Activated naive CD8-positive, alpha-beta T cell treated with anti-CD3 and anti-CD28 coated beads, Interleukin-2, amount 50 U/mL, for 24 hours (primary cell): ENCODE results near the gene SLC16A3.
A peak's percentile ranks its signal among the peaks of the same experiment; 100 is the strongest.

Experiments used
- ATAC-seq: fragments of 150-1000 bp; cut with Tn5 transposase; one replicate; pipeline ENCODE4 v1.10.0; 2021
- DNase-seq: peaks from one replicate; pipeline ENCODE4 v3.0.0; 2021
- H3K27ac Mint-ChIP-seq: one replicate; pipeline ENCODE4 v1.8.0; 2021; ENCODE audit warnings: mild to moderate bottlenecking, mixed read lengths
- H3K27me3 Mint-ChIP-seq: one replicate; pipeline ENCODE4 v1.8.0; 2021; ENCODE audit warnings: mixed read lengths
- H3K36me3 Mint-ChIP-seq: one replicate; pipeline ENCODE4 v1.8.0; 2021; ENCODE audit warnings: low read depth, mixed read lengths
- H3K4me1 Mint-ChIP-seq: one replicate; pipeline ENCODE4 v1.8.0; 2021; ENCODE audit warnings: mixed read lengths
- H3K4me3 Mint-ChIP-seq: one replicate; pipeline ENCODE4 v1.8.0; 2021; ENCODE audit warnings: mild to moderate bottlenecking, moderate library complexity, mixed read lengths
- H3K9me3 Mint-ChIP-seq: one replicate; pipeline ENCODE4 v1.8.0; 2021; ENCODE audit warnings: mixed read lengths

The SLC16A3 gene

DNA sequence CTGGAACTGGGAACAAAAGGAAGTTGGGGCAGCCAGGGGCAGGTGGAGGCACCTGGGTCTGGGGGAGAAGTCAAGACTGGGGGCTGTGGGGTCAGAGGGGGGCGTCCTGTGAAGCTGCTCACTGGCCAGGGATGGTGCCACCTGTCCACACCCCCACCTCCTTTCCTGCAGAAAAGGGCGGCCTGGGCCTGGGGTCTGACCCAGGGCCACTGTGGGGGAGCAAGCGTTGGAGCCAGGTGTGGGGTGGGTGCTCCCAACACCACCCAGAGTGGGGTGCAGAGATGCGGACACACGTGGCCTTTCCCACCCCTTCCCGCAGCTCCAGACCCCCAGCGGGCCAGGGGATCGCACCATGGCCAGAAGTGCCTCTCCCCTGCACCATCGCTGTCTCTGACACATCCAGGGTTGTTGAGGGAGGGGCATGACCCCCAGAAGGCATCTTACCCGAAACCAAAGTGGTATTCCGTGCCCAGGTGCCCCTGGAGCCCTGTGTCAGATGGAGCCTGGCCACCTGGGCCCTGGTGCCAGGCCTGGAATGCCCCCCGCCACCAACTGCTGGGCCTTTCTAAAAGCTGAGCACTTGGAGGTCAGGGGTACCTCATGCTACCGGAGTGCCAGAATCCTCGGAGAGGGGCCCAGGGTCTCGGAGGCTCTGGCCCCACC is 2.6 kb upstream of the SLC16A3 start:
- no peak overlapping the region for H3K4me3 Mint-ChIP-seq
- no peak for ATAC-seq

GRCh38 chr17:82226809-82227628 is 1.8 kb upstream of the SLC16A3 start:
- H3K27me3 Mint-ChIP-seq = peaks cover 2% of the 10 kb centered on the region
- no peaks in the 10 kb centered on the region for H3K36me3 Mint-ChIP-seq
- H3K4me1 Mint-ChIP-seq = peaks cover 10% of the 10 kb centered on the region
- H3K27ac Mint-ChIP-seq = no peak overlapping the region
- ATAC-seq (no peak), DNase-seq (no peak)
- H3K9me3 Mint-ChIP-seq = no peaks in the 10 kb centered on the region
- H3K4me3 Mint-ChIP-seq = no peak overlapping the region

More for the DNA sequence above, 2.6 kb upstream of the SLC16A3 start:
- H3K4me1 Mint-ChIP-seq = peaks cover 10% of the 10 kb centered on the region
- no peak for DNase-seq
- H3K27me3 Mint-ChIP-seq = peaks cover 2% of the 10 kb centered on the region
- no peak overlapping the region for H3K27ac Mint-ChIP-seq
- H3K9me3 Mint-ChIP-seq = no peaks in the 10 kb centered on the region
- H3K36me3 Mint-ChIP-seq = no peaks in the 10 kb centered on the region

DNA sequence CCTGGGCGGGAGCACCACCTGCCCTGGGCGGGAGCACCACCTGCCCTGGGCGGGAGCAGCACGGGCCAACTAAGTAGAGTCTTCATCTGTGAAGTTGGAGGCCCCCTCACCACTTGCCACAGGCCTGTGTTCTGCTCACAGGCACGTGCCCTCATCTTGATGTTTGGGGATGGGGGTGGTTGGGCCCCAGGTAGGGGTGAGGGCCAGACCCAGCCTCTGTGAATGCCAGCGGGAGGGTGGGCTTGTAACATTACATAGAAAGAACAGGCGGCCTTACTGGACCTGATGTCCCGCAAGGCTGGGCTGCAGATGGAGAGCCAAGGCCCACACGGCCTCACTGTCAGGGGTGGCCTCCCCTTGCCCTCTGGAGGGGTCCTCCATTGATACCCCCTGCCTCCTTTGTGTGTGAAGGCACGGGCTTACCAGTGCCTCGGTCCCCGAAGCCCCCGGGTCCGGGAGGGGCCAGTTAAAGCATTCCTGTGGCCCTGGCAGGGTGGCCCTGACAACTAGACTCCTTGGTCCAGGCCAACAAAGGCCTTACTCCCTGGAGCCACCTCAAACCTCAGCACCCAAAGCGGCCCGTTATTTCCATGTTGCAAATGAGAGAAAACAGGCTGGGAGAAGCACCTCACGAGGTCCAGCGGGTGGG is 1.1 kb upstream of the SLC16A3 start:
- Mint-ChIP-seq H3K4me1 (peaks cover 10% of the 10 kb centered on the region), H3K36me3 (no peaks in the 10 kb centered on the region), H3K9me3 (no peaks in the 10 kb centered on the region), H3K27ac (no peak overlapping the region), H3K27me3 (peaks cover 2% of the 10 kb centered on the region), H3K4me3 (peak overlapping the region; percentile 73)
- ATAC-seq = no peak
- DNase-seq = no peak

GRCh38 chr17:82228278-82228841 is 482 bp upstream of the SLC16A3 start:
- DNase-seq (peak; percentile 66), ATAC-seq (peak; percentile 47)
- peak overlapping the region; percentile 73 for H3K4me3 Mint-ChIP-seq
- no peaks in the 10 kb centered on the region for H3K9me3 Mint-ChIP-seq
- peak overlapping the region; percentile 22 for H3K27ac Mint-ChIP-seq
- peaks cover 10% of the 10 kb centered on the region for H3K4me1 Mint-ChIP-seq
- peaks cover 2% of the 10 kb centered on the region for H3K27me3 Mint-ChIP-seq
- no peaks in the 10 kb centered on the region for H3K36me3 Mint-ChIP-seq

DNA sequence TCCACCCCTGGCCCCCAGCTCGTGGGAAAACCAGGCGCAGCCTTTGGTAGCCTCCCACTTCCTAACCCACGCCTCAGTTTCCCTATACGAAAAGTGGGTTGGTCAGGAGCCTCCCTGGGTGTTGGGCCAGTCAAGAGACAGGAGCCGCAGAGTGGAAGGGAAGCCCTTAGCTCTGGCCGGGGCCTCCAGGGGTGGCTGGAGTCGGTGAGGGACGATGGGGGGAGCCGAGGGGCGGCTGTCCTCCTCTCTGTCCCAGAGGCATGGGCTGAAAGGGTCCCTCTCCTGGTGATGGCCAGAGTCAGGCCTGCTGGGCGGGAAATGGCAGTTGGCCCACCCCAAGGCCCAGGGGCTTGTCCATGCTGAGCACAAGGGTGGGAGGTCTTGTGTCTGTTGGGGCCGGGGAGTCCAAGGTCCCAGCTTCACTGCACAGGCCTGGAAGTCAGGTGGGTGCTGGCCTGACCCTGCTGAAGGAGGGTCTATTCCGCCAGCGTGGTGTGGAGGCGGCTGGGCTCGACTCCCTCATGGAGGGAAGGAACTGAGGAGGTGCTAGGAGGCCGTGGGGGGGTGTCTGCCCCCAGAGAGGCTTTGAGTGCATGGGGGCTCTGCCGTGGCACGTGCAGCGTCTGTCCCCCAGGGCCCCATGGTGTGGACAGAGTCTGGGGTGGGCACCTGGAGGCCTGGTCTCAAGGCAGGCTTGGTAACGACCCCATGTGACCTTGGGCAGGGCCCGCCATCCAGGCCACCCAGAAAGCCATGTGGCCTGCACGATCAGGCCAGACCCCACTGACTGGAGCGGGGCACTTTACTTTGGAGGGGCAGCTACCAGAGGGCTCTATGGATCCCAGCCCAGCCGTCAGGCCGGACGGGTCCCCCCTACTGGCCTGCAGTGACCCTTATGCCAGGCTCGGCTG is 1.1 kb downstream of the SLC16A3 start:
- Mint-ChIP-seq H3K4me3 (peak overlapping the region; percentile 83), H3K4me1 (peaks cover 10% of the 10 kb centered on the region), H3K9me3 (no peaks in the 10 kb centered on the region), H3K27ac (peak overlapping the region; percentile 70), H3K36me3 (no peaks in the 10 kb centered on the region), H3K27me3 (peaks cover 2% of the 10 kb centered on the region)
- ATAC-seq (no peak), DNase-seq (no peak)

GRCh38 chr17:82230609-82231311 is 1.9 kb downstream of the SLC16A3 start:
- H3K4me1 Mint-ChIP-seq = peaks cover 11% of the 10 kb centered on the region
- peak; percentile 40 for ATAC-seq
- no peaks in the 10 kb centered on the region for H3K9me3 Mint-ChIP-seq
- peaks cover 2% of the 10 kb centered on the region for H3K27me3 Mint-ChIP-seq
- no peaks in the 10 kb centered on the region for H3K36me3 Mint-ChIP-seq
- peak overlapping the region; percentile 83 for H3K4me3 Mint-ChIP-seq
- DNase-seq = peak; percentile 83
- H3K27ac Mint-ChIP-seq = no peak overlapping the region

DNA sequence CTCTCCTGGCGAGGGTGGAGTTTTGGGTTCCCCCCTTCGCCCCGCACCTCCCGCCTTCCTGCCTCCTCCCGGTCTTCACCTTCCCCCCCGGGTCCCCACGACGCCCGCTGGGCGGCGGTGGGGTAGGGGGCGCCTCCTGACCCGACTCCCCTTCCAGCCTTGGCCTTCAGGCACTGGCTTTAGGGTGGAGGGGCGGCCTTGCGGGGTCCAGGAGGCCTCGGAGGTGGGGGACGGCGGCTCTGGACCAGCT is 2.4 kb downstream of the SLC16A3 start:
- Mint-ChIP-seq H3K27me3 (peaks cover 2% of the 10 kb centered on the region), H3K4me1 (peaks cover 15% of the 10 kb centered on the region), H3K9me3 (no peaks in the 10 kb centered on the region), H3K36me3 (no peaks in the 10 kb centered on the region), H3K27ac (no peak overlapping the region), H3K4me3 (no peak overlapping the region)
- DNase-seq (no peak), ATAC-seq (no peak)

GRCh38 chr17:82231562-82232321 is 2.9 kb downstream of the SLC16A3 start:
- H3K36me3 Mint-ChIP-seq = no peaks in the 10 kb centered on the region
- ATAC-seq = no peak
- H3K27me3 Mint-ChIP-seq = peaks cover 2% of the 10 kb centered on the region
- no peak for DNase-seq
- peaks cover 16% of the 10 kb centered on the region for H3K4me1 Mint-ChIP-seq
- H3K27ac Mint-ChIP-seq = no peak overlapping the region
- H3K4me3 Mint-ChIP-seq = no peak overlapping the region
- no peaks in the 10 kb centered on the region for H3K9me3 Mint-ChIP-seq

DNA sequence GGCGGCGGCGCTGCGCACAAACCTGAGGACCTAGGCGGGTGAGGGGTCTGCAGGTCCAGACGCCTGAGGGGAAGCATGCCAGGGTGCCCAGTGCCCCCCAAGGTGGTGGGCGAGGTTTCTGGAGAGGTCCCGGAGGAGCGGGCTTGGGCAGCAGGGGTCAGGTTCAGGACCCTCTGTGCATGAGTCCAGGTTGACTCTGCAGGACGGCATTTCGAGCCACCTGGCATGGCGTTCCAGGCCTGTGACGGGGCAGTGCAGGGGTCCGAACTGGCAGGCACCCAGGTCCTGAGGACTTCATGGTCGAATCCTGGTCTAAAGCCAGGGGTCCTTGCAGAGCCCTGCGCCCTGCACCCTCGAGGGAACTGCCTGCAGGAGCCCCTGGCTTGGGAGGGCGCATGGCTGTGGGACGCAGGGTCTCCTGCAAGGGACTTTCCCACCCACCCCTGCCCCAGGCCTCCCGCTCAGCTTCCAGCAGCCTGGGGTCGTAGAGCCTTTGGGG is 3.5 kb downstream of the SLC16A3 start:
- Mint-ChIP-seq H3K27ac (no peak overlapping the region), H3K9me3 (no peaks in the 10 kb centered on the region), H3K36me3 (no peaks in the 10 kb centered on the region), H3K4me1 (peaks cover 16% of the 10 kb centered on the region), H3K27me3 (peaks cover 2% of the 10 kb centered on the region), H3K4me3 (no peak overlapping the region)
- DNase-seq (no peak), ATAC-seq (no peak)

DNA sequence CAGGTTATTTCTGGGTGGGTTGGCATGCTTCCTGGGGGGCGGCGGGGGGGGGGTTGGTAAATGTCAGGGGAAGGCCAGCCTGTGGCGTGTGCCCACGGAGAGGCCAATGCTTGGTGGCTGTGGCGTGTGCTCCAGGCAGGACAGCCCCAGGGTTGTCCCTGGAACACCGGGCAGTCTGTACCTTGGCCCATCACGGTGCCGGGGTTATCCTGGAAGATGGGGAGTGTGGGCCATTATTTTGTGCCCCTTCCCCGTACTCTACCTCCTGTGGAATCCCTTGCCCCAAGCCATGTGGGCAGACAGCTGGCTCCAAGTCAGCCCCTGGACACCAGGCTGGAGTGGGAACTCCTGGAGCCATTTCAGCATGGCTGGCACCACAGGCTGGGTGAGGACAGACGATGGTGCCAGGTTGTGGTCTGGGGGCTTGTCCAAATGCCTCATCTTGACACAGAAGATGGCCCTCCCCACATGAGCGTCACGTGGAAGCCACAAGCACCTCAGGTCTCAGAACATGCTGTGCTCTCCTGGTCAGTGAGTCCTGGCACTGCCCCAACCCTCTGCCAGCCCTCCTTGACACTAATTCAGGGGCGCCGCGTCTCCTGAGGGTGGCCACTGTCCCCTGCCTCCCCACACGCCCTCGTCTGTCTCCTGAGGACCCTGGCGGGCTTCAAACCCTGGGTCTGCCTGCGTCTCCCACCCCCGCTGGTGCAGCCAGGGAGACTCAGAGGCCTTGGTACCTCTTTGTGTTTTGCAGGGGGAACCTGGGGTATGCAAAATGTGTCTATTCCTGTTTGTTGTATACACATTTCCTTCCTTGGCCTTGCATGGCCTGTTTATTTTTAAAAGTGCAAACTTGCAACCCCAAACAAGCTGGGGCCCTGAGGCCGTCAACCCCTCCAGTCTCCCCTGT is 4.3 kb downstream of the SLC16A3 start:
- Mint-ChIP-seq H3K4me1 (peaks cover 18% of the 10 kb centered on the region), H3K27me3 (peaks cover 2% of the 10 kb centered on the region), H3K4me3 (no peak overlapping the region), H3K9me3 (no peaks in the 10 kb centered on the region), H3K36me3 (no peaks in the 10 kb centered on the region), H3K27ac (no peak overlapping the region)
- ATAC-seq = no peak
- no peak for DNase-seq

DNA sequence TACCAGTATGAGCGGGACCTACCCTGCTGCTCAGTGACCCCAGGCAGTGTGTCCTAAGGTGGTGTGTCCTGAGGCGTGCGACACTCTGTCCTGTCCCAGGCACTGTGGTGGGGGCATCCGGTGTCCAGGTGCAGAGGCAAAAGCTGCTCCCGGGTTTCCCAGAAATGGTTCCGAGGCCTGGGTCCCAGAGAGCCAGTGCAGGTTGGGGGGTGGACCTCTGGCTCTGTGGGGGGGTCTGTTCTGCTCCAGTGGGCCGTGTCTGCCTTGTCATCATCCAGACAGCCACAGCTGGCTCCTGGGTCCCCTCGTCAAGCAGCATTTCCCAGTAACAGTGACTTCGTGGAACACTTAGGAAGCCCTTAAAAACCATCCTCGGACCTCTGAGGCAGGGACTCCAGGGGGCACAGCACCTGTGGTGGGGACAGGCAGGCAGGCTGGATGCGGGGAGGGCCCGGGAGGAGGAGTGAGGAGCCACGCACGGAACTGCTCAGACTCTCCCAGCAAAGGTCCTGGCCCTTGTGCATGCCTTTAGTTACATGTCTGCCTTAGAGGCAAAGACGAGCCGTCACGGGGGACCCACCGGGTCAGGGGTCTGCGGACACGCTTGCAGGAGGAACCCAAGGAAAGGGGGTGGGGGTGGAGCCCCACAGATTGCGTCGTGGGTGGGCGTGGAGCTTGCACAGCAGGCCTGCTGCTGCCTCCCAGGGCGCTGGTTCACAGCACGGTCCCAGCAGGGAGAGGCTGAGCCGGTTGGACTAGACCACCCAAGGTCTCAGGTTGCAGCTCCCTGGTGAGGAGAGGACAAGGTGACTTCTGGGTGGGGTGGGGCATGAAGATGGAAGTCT is 5.6 kb downstream of the SLC16A3 start:
- no peak for DNase-seq
- H3K36me3 Mint-ChIP-seq = peaks cover 3% of the 10 kb centered on the region
- peaks cover 29% of the 10 kb centered on the region for H3K4me1 Mint-ChIP-seq
- no peak overlapping the region for H3K27ac Mint-ChIP-seq
- ATAC-seq = no peak
- no peaks in the 10 kb centered on the region for H3K9me3 Mint-ChIP-seq
- no peak overlapping the region for H3K4me3 Mint-ChIP-seq
- peaks cover 2% of the 10 kb centered on the region for H3K27me3 Mint-ChIP-seq
